Panc1 (cell line): ENCODE measurements around the gene ITGA2.

Experiments used
- CTCF ChIP-seq: fragments of 450-650 bp; IDR thresholded peaks from 2 replicates; pipeline ENCODE4 v1.5.1; 2017; ENCODE audit warnings: mild to moderate bottlenecking
- POLR2AphosphoS5 ChIP-seq: IDR thresholded peaks from 2 replicates; pipeline ENCODE4 v1.6.1; 2012; ENCODE audit warnings: mild to moderate bottlenecking, low read depth, low read length, moderate library complexity
- TCF7L2 ChIP-seq: IDR thresholded peaks from 2 replicates; pipeline ENCODE4 v1.6.1; 2011; ENCODE audit warnings: mild to moderate bottlenecking, low read depth, low read length, inconsistent platforms

- TF ChIP-seq TCF7L2 (no peak), CTCF (no peak), POLR2AphosphoS5 (no peak)
Measured at GRCh38 chr5:52952483-52952882, 36.7 kb upstream of the ITGA2 start.
